Measurements from ENCODE around the gene CLOCK. TPM values are rescaled to one million over a fixed set of nuclear protein-coding genes. Genes with fewer than 3 reads are reported as not detected.

CLOCK gene
- total RNA-seq, 1 experiment from 2014 or later = 24.9 TPM

DNA sequence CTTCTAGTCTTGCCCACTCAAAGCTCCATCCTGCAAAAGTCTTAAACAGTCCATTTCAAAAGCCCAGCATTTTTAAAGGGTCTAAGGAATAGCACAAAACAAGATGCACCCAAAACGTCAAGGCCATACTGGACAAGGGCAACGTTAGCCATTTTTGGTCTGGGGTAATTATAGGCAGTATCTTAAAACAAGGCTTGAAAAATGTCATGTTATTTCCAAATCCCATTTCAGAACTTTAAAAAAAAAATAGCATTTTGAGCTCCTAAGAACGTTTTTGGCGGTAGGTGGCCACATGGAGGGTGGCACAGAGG lies 151.5 kb downstream of the CLOCK start:
- CTCF ChIA-PET = no interaction called here
- no peak for TF ChIP-seq POLR2AphosphoS5 (IDR thresholded peaks at IDR 0.05; ENCODE audit: low read depth, low read length)
- no peak for TF ChIP-seq TCF7L2 (IDR thresholded peaks at IDR 0.05; ENCODE audit: low read depth, low read length)
- no peak for TF ChIP-seq SIN3A (IDR thresholded peaks at IDR 0.05; ENCODE audit: borderline replicate concordance, insufficient read depth, low read depth, low read length)
- DNase-seq (ENCODE audit: low read depth, low spot score) (no peak), ATAC-seq (no peak)
- H3K4me1 ChIP-seq (ENCODE audit: control insufficient read depth, insufficient read depth, low read length) = peaks cover 9% of the 10 kb centered on the region
- in situ Hi-C loops (cut with HindIII; ENCODE audit: low pct_unique_long_range_greater_than_20kb, low sequenced_read_pairs) (no loop called here), intact Hi-C loops (cut with micrococcal nuclease; ENCODE audit: unreplicated experiment) (loop anchor here (5.0 kb wide), 1 partner anchor 48 kb away; the partner anchor contains the start of gene SRD5A3)
- H3K36me3 ChIP-seq (ENCODE audit: control insufficient read depth, insufficient read depth, low read length) = peaks cover 2% of the 10 kb centered on the region
- peak overlapping the region; percentile 83 for H3K27ac ChIP-seq (ENCODE audit: low read length)
- POLR2A ChIA-PET = no interaction called here
- H3K4me3 ChIP-seq (ENCODE audit: low read depth in 2 of 2, low read length in 2 of 2) = peak overlapping the region; percentile 79 to 93
- BruUV-seq (replicated peaks) = TSS peak; percentile 88
- H3K27me3 ChIP-seq (ENCODE audit: control insufficient read depth, insufficient read depth, low read length) = no peaks in the 10 kb centered on the region
- no peaks in the 10 kb centered on the region for H3K9me3 ChIP-seq (ENCODE audit: control insufficient read depth, insufficient read depth, low read depth, low read length)

DNA sequence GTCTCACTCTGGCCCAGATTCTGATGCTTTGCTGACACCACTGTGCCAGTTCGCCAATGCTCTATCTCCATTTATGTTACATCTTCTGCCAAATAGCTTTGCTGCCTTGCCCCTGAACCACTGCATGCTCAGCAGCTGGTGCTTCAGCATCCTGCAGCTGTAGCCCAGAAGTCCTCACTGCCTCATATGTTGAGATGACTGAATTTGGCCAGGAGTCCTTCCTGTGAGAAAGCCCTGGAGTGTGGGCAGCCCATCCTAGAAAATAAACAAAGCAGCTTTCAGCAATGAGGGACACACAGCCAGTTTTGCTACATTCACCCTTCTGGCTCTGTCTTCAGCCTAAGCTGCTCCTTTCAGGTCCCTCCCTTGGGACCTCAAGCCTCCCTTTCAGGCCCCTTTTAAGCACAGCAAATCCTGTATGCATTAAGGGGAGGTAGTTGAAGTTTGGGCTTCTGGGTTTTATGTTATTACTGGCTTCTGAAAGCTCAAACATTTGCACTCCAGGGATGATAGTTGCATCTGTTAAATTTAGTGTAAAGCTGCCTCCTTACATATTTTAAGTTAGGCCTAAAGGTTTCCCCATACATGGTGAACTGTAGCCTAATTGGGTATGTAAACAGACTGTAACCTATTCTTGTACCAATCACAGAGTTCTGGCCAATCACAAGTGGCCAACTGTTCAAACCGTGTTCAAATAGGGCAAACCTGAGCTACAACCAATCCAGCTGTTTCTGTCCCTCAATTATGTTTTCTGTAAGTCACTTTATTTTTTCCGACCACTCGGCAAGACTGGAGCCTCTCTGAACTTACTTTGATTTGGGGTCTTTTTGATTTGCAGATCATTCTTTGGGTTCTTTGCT lies 153.0 kb downstream of the CLOCK start:
- no peak overlapping the region for H3K4me3 ChIP-seq (ENCODE audit: low read depth in 2 of 2, low read length in 2 of 2)

More for the DNA sequence above, 153.0 kb downstream of the CLOCK start:
- ATAC-seq (no peak), DNase-seq (ENCODE audit: low read depth, low spot score) (no peak)
- Histone ChIP-seq H3K27me3 (ENCODE audit: control insufficient read depth, insufficient read depth, low read length) (no peaks in the 10 kb centered on the region), H3K4me1 (ENCODE audit: control insufficient read depth, insufficient read depth, low read length) (peaks cover 4% of the 10 kb centered on the region; the same call in 1 of the 2 replicates), H3K9me3 (ENCODE audit: control insufficient read depth, insufficient read depth, low read depth, low read length) (no peaks in the 10 kb centered on the region), H3K36me3 (ENCODE audit: control insufficient read depth, insufficient read depth, low read length) (peaks cover 2% of the 10 kb centered on the region; the same call in 1 of the 2 replicates), H3K27ac (ENCODE audit: low read length) (no peak overlapping the region; the same call in 1 of the 2 replicates)
- no TSS peak for BruUV-seq (replicated peaks)
- intact Hi-C loops (cut with micrococcal nuclease; ENCODE audit: unreplicated experiment) (no loop called here), in situ Hi-C loops (cut with HindIII; ENCODE audit: low pct_unique_long_range_greater_than_20kb, low sequenced_read_pairs) (no loop called here)
- TF ChIP-seq, protein P1, sequence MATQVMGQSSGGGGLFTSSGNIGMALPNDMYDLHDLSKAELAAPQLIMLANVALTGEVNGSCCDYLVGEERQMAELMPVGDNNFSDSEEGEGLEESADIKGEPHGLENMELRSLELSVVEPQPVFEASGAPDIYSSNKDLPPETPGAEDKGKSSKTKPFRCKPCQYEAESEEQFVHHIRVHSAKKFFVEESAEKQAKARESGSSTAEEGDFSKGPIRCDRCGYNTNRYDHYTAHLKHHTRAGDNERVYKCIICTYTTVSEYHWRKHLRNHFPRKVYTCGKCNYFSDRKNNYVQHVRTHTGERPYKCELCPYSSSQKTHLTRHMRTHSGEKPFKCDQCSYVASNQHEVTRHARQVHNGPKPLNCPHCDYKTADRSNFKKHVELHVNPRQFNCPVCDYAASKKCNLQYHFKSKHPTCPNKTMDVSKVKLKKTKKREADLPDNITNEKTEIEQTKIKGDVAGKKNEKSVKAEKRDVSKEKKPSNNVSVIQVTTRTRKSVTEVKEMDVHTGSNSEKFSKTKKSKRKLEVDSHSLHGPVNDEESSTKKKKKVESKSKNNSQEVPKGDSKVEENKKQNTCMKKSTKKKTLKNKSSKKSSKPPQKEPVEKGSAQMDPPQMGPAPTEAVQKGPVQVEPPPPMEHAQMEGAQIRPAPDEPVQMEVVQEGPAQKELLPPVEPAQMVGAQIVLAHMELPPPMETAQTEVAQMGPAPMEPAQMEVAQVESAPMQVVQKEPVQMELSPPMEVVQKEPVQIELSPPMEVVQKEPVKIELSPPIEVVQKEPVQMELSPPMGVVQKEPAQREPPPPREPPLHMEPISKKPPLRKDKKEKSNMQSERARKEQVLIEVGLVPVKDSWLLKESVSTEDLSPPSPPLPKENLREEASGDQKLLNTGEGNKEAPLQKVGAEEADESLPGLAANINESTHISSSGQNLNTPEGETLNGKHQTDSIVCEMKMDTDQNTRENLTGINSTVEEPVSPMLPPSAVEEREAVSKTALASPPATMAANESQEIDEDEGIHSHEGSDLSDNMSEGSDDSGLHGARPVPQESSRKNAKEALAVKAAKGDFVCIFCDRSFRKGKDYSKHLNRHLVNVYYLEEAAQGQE (IDR thresholded peaks at IDR 0.05; ENCODE audit: insufficient read depth in 1 of 2, low read depth in 2 of 2, low read length in 1 of 2) = no peak
- TF ChIP-seq, protein P2, sequence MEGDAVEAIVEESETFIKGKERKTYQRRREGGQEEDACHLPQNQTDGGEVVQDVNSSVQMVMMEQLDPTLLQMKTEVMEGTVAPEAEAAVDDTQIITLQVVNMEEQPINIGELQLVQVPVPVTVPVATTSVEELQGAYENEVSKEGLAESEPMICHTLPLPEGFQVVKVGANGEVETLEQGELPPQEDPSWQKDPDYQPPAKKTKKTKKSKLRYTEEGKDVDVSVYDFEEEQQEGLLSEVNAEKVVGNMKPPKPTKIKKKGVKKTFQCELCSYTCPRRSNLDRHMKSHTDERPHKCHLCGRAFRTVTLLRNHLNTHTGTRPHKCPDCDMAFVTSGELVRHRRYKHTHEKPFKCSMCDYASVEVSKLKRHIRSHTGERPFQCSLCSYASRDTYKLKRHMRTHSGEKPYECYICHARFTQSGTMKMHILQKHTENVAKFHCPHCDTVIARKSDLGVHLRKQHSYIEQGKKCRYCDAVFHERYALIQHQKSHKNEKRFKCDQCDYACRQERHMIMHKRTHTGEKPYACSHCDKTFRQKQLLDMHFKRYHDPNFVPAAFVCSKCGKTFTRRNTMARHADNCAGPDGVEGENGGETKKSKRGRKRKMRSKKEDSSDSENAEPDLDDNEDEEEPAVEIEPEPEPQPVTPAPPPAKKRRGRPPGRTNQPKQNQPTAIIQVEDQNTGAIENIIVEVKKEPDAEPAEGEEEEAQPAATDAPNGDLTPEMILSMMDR (IDR thresholded peaks at IDR 0.05) = no peak
- TF ChIP-seq SIN3A (IDR thresholded peaks at IDR 0.05; ENCODE audit: borderline replicate concordance, insufficient read depth, low read depth, low read length) = no peak
- TF ChIP-seq TCF7L2 (IDR thresholded peaks at IDR 0.05; ENCODE audit: low read depth, low read length) = no peak
- TF ChIP-seq POLR2AphosphoS5 (IDR thresholded peaks at IDR 0.05; ENCODE audit: low read depth, low read length) = no peak
- ChIA-PET POLR2A (no interaction called here), CTCF (no interaction called here)

Measured in Panc1 (cell line).